ENCODE results near the gene DPYD. TPM values are rescaled to one million over a fixed set of nuclear protein-coding genes. Genes with fewer than 3 reads are reported as not detected.

The DPYD gene
- total RNA-seq, 1 donor from 2014 or later = 8.1 TPM

DNA sequence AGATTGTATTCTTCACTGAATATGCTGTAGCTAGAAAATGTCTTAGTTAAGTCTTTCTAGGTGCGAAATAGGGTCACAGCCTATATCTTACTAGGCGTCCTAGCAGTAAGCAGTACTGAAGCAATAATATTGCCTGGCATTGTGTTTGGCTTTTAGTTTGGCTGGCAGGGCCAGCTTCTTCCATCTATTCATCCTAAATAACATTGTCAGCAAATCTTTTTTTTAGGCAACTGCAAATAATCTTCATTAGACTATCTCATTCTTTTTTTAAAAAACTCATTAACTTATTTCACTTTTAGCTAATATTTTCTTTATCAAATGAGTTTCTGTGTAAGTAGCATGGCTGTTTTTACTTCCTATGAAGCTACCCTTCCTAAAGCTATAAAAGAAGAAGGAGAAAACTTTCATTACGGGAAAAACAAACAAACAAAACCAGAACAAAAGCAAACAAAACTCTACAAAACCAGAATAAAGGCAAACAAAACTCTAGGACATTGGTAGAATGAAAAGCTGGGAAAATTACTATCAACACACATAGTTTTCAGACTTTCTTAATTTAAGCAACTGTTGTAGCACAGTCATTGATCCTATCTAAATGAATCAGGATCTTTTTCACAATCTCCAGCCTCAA lies 506.0 kb downstream of the DPYD start:
- H3K4me1 Mint-ChIP-seq (ENCODE audit: low read depth) = peaks cover 3% of the 10 kb centered on the region
- no peaks in the 10 kb centered on the region for H3K9me3 Mint-ChIP-seq (ENCODE audit: low read depth)
- no peaks in the 10 kb centered on the region for H3K36me3 Mint-ChIP-seq (ENCODE audit: insufficient read depth)
- no peak for DNase-seq (ENCODE audit: low spot score, unreplicated experiment)
- no peaks in the 10 kb centered on the region for H3K27me3 Mint-ChIP-seq
- H3K4me3 Mint-ChIP-seq (ENCODE audit: low read depth) = no peak overlapping the region
- H3K27ac Mint-ChIP-seq = no peak overlapping the region
- TF ChIP-seq, protein P1, sequence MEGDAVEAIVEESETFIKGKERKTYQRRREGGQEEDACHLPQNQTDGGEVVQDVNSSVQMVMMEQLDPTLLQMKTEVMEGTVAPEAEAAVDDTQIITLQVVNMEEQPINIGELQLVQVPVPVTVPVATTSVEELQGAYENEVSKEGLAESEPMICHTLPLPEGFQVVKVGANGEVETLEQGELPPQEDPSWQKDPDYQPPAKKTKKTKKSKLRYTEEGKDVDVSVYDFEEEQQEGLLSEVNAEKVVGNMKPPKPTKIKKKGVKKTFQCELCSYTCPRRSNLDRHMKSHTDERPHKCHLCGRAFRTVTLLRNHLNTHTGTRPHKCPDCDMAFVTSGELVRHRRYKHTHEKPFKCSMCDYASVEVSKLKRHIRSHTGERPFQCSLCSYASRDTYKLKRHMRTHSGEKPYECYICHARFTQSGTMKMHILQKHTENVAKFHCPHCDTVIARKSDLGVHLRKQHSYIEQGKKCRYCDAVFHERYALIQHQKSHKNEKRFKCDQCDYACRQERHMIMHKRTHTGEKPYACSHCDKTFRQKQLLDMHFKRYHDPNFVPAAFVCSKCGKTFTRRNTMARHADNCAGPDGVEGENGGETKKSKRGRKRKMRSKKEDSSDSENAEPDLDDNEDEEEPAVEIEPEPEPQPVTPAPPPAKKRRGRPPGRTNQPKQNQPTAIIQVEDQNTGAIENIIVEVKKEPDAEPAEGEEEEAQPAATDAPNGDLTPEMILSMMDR (IDR thresholded peaks at IDR 0.05; ENCODE audit: unreplicated experiment) = no peak

DNA sequence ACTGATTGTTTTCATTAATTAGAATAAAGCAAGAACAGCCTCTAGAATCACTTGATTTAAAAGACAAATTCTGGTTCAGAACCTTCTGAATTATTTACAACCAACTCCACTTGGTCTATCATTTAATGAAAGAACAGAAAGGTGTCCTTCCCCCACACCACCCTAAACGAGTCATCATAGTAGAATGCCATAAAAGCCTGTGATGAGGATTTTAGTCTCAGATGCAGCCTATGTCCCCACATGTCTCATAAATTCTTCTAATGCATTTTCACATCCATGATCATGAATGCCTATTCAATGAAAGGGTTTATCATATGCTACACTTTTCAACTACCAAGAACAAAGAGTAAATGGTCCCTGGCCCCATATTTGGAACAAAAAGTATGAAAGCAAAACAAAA lies 508.1 kb downstream of the DPYD start:
- Mint-ChIP-seq H3K27me3 (no peaks in the 10 kb centered on the region), H3K27ac (no peak overlapping the region), H3K9me3 (ENCODE audit: low read depth) (no peaks in the 10 kb centered on the region), H3K36me3 (ENCODE audit: insufficient read depth) (no peaks in the 10 kb centered on the region), H3K4me3 (ENCODE audit: low read depth) (no peak overlapping the region), H3K4me1 (ENCODE audit: low read depth) (peaks cover 3% of the 10 kb centered on the region)
- no peak for DNase-seq (ENCODE audit: low spot score, unreplicated experiment)
- TF ChIP-seq, protein P1 (IDR thresholded peaks at IDR 0.05; ENCODE audit: unreplicated experiment) = no peak

DNA sequence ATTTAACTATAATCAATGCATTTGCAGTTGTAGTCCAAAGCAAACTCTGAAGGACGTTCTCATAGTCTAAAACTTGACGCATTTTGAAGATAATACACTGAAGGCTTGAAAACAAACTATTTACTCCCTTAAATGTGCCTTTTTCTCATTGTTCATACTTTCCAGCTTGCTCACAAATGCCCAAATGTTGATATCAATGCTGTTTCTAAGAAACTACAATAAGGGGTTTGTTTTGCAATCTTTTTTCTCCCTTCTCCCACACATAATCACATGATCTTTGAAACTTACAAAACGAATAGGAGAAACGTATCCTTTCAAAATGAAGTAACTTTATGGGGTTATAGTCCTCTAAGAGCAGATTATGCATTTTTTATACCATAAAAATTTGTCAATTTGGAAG lies 508.7 kb downstream of the DPYD start:
- Mint-ChIP-seq H3K4me1 (ENCODE audit: low read depth) (peaks cover 3% of the 10 kb centered on the region), H3K27ac (no peak overlapping the region), H3K4me3 (ENCODE audit: low read depth) (no peak overlapping the region), H3K9me3 (ENCODE audit: low read depth) (no peaks in the 10 kb centered on the region), H3K36me3 (ENCODE audit: insufficient read depth) (no peaks in the 10 kb centered on the region), H3K27me3 (no peaks in the 10 kb centered on the region)
- DNase-seq (ENCODE audit: low spot score, unreplicated experiment) = no peak
- TF ChIP-seq, protein P1 (IDR thresholded peaks at IDR 0.05; ENCODE audit: unreplicated experiment) = no peak

DNA sequence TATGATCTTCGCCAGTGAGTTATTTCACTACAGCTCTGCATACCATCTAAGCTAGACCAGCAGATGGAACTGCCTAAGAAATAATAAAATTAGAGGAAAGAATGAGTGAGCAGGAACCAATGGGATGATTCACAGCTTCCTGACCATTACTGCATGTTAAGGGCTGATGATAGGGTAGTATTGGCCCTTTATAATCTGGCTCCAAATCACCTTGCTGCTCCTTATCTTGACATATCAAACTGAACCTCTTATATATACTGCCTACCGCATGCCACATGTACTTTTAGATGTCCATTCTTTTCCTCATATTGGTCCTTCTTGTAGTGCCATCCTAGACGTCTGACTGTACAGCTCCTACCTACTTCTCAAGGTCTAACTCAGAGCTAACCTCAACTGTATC lies 524.4 kb downstream of the DPYD start:
- H3K27ac Mint-ChIP-seq = no peak overlapping the region
- H3K4me1 Mint-ChIP-seq (ENCODE audit: low read depth) = no peaks in the 10 kb centered on the region
- TF ChIP-seq, protein P1 (IDR thresholded peaks at IDR 0.05; ENCODE audit: unreplicated experiment) = no peak
- H3K9me3 Mint-ChIP-seq (ENCODE audit: low read depth) = peaks cover 11% of the 10 kb centered on the region
- no peaks in the 10 kb centered on the region for H3K27me3 Mint-ChIP-seq
- H3K36me3 Mint-ChIP-seq (ENCODE audit: insufficient read depth) = peaks cover 3% of the 10 kb centered on the region
- DNase-seq (ENCODE audit: low spot score, unreplicated experiment) = no peak
- H3K4me3 Mint-ChIP-seq (ENCODE audit: low read depth) = no peak overlapping the region

DNA sequence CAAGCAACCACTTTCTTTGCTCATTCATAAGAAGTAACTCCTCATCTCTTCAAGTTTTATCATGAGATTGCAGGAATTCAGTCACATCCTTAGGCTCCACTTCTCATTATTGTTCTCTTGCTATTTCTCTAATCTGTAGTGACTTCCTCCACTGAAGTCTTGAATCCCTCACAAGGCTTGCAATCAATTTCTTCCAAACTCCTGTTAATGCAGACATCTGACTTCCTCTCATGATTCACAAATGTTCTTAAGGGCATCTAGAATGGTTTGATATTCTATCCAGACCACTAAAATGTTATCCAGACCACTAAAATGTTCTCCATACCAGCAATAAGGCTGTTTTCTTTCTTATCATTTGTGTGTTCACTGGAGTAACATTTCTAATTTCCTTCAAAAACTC lies 528.1 kb downstream of the DPYD start:
- no peak overlapping the region for H3K4me3 Mint-ChIP-seq (ENCODE audit: low read depth)
- H3K27me3 Mint-ChIP-seq = no peaks in the 10 kb centered on the region
- no peak for DNase-seq (ENCODE audit: low spot score, unreplicated experiment)
- TF ChIP-seq, protein P1 (IDR thresholded peaks at IDR 0.05; ENCODE audit: unreplicated experiment) = no peak
- peaks cover 3% of the 10 kb centered on the region for H3K36me3 Mint-ChIP-seq (ENCODE audit: insufficient read depth)
- H3K9me3 Mint-ChIP-seq (ENCODE audit: low read depth) = peaks cover 4% of the 10 kb centered on the region
- no peak overlapping the region for H3K27ac Mint-ChIP-seq
- no peaks in the 10 kb centered on the region for H3K4me1 Mint-ChIP-seq (ENCODE audit: low read depth)
